HG03575 (cell line): ENCODE results near the gene ACAD10.
"Not testable (repeated sequence)": the region's sequence is repeated elsewhere in the genome, so short reads cannot be mapped to it uniquely, and the experiment has no call there.

Experiments used
- ATAC-seq: cut with Tn5 transposase; IDR thresholded peaks from one replicate; pipeline ENCODE4 v1.9.1; 2021; ENCODE audit not compliant: unreplicated experiment, insufficient number of reproducible peaks, low FRiP score; ENCODE audit errors: extremely low read depth

Gene ACAD10

GRCh38 chr12:111745211-111745610 is 59.4 kb downstream of the ACAD10 start:
- no peak for ATAC-seq

GRCh38 chr12:111747333-111747732 is 61.5 kb downstream of the ACAD10 start:
- no peak for ATAC-seq

GRCh38 chr12:111748151-111748672 is 62.4 kb downstream of the ACAD10 start:
- no peak for ATAC-seq

- ATAC-seq, result no peak
These were observed 63.0 kb downstream of the ACAD10 start for GRCh38 chr12:111748867-111749266.

GRCh38 chr12:111749391-111749790 is 63.5 kb downstream of the ACAD10 start:
- no peak for ATAC-seq

GRCh38 chr12:111753144-111753881 is 67.5 kb downstream of the ACAD10 start:
- no peak for ATAC-seq

- ATAC-seq, result no peak
These were observed 68.8 kb downstream of the ACAD10 start for GRCh38 chr12:111754671-111755070.

GRCh38 chr12:111756196-111756595 is 70.3 kb downstream of the ACAD10 start:
- ATAC-seq, result no peak

GRCh38 chr12:111756681-111757080 is 70.8 kb downstream of the ACAD10 start:
- no peak for ATAC-seq

- ATAC-seq, result no peak
These were observed 71.7 kb downstream of the ACAD10 start for GRCh38 chr12:111757361-111758119.

- no peak for ATAC-seq
These were observed 72.3 kb downstream of the ACAD10 start for GRCh38 chr12:111758120-111758561.

GRCh38 chr12:111759271-111759670 is 73.4 kb downstream of the ACAD10 start:
- ATAC-seq, result no peak

GRCh38 chr12:111759991-111760390 is 74.1 kb downstream of the ACAD10 start:
- no peak for ATAC-seq

- no peak for ATAC-seq
These were observed 75.2 kb downstream of the ACAD10 start for GRCh38 chr12:111761099-111761498.

GRCh38 chr12:111761706-111762105 is 75.9 kb downstream of the ACAD10 start:
- ATAC-seq, result no peak

GRCh38 chr12:111763552-111763951 is 77.7 kb downstream of the ACAD10 start:
- ATAC-seq, result not testable (repeated sequence)

GRCh38 chr12:111764120-111764821 is 78.4 kb downstream of the ACAD10 start:
- ATAC-seq, result no peak

GRCh38 chr12:111766608-111767361 is 80.9 kb downstream of the ACAD10 start, which contains the start of gene ALDH2:
ALDH2 (plus strand) TSS chr12:111766933; CDS start chr12:111766983, 50 bp downstream.
- no peak for ATAC-seq
